ENCODE data around the gene KCND3. TPM values are rescaled to one million over a fixed set of nuclear protein-coding genes. Genes with fewer than 3 reads are reported as not detected.

Gene KCND3
- polyA plus RNA-seq (ENCODE audit: insufficient read length) = 1.8 TPM
- long read RNA-seq, donor 1 = 0 reads
- long read RNA-seq, donor 2 = 0 reads
- long read RNA-seq, donor 3 = 0 reads
- long read RNA-seq, donor 4 = 0 reads
- long read RNA-seq, donor 5 = 0 reads
- long read RNA-seq, donor 6 = 0 reads
- long read RNA-seq, donor 7 = 0 reads
- long read RNA-seq, donor 8 = 0 reads

DNA sequence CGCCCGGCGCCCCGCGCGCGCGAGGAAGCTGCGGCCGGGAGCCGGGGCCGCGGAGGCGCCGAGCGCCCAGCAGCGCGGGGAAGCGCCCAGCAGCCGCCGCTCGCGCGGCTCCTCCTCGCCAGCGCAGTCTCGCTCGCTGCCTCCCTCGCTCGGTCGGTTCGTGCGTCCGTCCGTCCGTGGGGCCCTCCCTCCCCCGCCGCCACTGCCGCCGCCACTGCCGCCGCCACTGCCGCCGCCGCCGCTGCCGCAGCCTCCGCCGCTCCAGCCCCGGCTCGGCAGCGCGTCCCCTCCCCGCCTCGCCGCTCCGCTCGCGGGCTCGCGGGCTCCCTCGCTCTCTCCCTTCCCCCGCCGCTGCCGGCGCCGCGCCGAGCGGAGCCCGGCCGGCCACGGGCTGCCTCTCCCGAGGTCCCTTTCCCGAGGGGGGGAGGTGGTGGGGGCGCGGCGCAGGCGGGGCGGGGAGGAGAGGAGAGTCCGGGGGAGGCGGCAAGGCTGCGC is at the start of gene KCND3:
Gene KCND3, minus strand, starts transcription at position 138 of the 495 bp plus-strand sequence.
- peak; percentile 31 for DNase-seq

- no peak for DNase-seq
Measured at GRCh38 chr1:112034277-112034676, 44.8 kb upstream of the KCND3 start.

DNA sequence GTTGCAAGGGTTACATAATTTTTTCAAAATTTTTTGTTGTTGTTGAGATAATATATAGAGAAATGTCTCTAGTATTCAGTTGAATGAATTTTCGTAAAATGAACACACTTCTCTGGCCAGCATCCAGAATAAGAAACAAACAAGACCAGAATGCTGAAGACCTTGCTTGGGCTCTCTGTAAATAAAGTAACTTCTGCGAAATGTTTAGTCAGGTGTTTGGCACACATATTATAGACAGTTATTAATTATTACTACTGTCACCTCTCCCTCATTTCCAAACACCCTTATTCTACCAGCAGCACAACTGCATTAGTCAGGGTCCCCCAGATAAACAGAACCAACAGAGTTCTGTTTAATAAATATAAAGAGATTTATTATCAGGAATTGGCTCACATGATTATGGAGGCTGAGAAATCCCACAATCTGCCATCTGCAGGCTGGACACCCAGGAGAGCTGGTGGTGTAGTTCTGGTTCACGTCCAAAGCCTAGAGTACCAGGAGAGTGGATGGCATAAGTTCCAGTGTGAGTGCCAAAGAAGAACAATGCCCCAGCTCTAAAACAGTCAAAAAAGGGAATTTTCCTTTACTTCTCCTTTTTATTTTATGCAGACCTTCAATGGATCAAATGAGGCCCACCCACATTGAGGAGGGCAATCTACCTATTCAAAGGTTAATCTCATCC is 44.1 kb upstream of the KCND3 start:
- DNase-seq = no peak

- peak; percentile 3 for DNase-seq
Measured at GRCh38 chr1:112030157-112030556, 40.7 kb upstream of the KCND3 start.

- DNase-seq = no peak
Measured at GRCh38 chr1:112027696-112028095, 38.2 kb upstream of the KCND3 start.

DNA sequence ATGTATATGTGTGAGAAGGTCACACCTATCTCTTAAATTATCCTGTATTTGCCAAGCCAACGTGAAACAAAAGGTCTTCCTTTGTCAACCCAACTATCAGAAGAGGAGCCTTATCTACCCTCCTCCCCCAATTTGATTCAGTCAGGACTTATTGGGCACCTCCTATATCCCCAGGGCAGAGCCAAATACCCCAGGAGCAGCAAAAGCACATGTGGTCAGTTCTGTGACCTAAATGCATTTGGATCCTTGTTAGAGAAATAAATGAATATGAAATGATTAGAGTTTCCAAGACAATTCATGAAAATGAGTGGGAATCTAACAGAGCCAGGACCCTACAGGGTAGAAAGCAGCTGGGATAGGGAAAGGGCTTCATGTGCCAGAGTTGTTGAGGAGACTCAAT is 37.0 kb upstream of the KCND3 start:
- DNase-seq = no peak

- DNase-seq = no peak
Measured at GRCh38 chr1:112026016-112026415, 36.5 kb upstream of the KCND3 start.

DNA sequence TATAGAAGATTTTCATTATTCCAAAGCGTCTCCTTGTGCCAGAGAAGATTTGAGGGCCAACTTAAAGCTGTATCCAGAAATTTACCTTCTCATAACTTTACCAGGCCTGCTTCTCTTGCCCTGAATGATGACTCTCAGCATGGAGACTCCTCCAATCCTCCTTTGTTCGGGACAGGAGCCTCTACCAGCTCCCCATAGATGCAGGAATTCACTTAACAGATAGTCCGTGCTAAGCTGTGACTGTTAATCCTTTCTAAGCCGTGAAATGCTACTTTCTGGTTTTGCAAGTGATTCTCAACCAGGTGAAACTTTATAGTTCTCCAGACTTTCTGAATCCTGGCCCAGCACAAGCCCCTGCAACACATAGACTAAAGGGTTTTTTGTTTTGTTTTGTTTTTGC is 31.8 kb upstream of the KCND3 start:
- DNase-seq = no peak

DNA sequence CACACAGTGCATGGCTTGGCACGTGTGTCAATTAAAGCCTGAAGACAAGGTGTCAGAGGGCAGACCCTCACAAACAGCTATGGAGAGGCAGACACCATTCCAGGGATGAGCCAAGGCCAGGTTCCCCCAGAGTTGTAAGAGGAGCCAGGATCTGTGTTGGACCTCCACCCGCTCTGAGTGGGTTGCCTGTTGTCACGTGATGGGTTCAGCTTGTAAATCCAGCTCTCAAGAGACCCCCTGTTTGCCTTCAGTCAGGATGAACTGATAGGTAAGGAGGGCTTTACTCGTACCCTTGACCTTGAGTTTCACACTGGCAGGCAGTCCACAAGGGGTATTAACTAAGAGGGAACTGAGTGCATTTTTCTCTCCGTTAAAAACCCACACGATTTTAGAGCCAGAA is 27.7 kb upstream of the KCND3 start:
- DNase-seq = no peak

GRCh38 chr1:112012823-112013222 is 23.4 kb upstream of the KCND3 start:
- no peak for DNase-seq

DNA sequence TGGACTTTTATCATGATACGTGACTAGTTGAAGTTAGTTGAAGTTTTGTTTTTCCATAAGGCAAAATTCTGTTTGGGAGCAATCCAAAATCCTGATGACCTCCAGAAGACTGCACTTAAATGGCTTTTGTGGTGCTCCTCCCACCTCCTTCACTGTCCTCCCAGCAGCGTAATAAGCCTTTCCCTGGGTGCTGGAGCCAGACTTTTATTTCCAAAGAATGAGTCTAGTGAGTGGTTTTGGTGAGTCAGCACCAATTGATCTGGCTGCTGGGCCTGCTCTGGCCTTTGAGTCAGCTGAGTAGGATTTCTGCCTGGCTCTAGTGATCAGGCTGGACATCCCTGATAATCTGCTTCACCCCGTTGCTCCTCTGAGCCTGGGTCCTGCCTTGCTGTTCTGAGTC is 21.7 kb upstream of the KCND3 start:
- DNase-seq = no peak

DNA sequence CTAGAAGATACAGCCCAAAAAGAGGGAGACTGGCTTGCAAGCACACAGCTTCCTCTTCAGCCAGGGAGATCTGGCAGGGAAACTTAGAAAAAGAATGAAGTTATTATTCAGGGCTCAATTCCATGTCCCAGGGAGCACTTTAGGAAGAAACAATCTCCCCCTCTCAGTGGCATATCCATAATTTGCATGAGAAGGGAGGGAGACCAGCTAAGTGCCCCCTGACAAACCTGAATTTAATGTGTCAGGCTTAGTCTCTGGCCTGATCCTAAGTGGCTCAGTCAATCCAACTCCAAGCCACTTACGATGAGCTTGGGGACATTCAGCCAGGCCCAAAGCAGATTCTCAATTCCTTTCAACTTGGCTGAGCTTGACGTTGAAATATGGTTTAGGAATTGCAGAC is 17.7 kb upstream of the KCND3 start:
- no peak for DNase-seq

DNA sequence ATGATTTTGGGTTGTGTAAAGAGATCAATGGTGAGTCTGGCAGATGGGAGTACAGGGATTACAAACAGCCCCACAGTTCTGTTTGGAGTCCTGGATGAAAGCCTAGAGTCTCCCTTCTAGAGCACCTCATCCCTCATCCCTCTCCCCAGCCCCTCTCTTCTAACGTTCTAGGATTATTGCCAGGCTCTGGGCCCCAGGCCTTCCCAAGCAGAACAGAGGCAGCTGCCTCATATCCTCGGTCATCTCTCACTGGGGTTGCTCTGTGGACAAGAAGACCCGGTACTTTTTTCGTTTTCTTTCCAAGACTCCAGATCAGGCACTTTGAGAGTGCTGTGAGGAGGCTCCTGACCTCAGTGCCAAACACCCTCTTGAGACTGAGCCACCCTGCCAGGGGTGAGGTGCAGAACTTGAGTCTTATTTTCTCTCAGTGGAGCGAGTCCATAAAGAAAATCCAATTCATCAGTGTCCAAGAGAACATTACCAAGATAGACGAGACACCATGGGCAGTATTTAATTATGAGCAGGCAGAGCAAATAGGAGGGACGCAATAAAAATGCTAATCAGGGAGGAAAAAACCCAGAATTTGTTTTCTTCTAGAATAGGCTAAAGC is 17.1 kb upstream of the KCND3 start:
- DNase-seq = no peak

DNA sequence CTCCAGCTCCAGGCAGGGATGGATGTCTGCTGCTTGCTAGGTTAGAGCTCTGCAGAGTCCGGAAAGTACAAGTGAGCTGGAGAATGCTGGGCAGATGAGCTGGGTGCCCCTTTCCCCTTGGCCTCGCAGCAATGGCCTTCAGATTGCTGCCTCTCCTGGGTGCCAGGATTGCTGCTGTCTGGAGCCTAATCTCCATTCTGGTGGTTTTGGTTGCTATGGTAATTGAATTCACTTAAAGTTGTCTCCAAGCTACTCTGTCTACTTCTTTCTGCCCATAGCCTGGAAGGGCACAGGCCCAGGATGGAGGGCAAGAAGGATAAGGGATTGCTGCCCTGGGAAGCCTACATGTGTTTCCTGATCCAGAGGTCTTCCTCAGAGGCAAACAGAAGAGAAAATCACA is 14.6 kb upstream of the KCND3 start:
- DNase-seq = no peak

- no peak for DNase-seq
Measured at GRCh38 chr1:112002514-112002913, 13.0 kb upstream of the KCND3 start.

DNA sequence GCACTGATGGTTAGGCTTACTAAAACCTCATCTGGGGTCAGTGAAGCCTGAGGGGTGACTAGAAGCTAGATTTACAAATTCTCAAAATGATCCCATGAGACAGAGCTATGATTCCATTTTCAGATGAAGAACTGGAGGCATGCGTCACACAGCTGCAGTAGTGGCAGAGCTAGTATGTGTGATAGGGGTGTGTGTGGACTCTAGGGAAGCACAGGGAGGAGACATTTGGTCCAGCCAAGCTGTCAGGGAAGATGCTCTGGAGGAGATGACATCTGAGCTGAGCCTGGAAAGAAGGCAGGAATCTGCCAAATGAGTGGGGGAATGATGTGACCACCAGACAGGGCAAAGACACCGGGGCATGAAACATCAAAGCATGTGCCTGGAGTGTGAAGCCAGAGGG is 12.0 kb upstream of the KCND3 start:
- no peak for DNase-seq

- DNase-seq = no peak
Measured at GRCh38 chr1:112000048-112000447, 10.6 kb upstream of the KCND3 start.

- DNase-seq = no peak
Measured at GRCh38 chr1:111998332-111998731, 8.9 kb upstream of the KCND3 start.

DNA sequence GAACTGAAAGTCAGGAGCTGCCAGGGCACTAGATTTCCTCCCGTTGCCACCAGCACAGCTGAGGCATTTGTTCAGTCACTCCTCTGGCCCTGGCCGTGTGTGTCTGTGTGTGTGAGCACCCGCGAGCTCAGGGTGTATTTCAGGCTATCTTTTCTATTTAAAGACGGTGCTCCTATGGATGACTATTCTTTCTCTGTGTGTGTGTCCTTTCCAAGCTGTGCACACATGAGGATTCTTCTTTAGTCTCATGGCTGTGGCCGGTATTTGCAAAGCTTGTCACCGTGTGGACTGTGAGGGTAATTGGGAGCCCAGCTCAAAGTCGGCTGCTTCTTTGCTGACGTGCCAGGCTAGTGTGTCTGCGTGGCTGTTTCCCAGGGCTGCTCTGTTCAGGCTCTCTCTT is 3.0 kb upstream of the KCND3 start:
- DNase-seq = no peak

- peak; percentile 57 for DNase-seq
Measured at GRCh38 chr1:111990878-111991718, 1.6 kb upstream of the KCND3 start.

DNA sequence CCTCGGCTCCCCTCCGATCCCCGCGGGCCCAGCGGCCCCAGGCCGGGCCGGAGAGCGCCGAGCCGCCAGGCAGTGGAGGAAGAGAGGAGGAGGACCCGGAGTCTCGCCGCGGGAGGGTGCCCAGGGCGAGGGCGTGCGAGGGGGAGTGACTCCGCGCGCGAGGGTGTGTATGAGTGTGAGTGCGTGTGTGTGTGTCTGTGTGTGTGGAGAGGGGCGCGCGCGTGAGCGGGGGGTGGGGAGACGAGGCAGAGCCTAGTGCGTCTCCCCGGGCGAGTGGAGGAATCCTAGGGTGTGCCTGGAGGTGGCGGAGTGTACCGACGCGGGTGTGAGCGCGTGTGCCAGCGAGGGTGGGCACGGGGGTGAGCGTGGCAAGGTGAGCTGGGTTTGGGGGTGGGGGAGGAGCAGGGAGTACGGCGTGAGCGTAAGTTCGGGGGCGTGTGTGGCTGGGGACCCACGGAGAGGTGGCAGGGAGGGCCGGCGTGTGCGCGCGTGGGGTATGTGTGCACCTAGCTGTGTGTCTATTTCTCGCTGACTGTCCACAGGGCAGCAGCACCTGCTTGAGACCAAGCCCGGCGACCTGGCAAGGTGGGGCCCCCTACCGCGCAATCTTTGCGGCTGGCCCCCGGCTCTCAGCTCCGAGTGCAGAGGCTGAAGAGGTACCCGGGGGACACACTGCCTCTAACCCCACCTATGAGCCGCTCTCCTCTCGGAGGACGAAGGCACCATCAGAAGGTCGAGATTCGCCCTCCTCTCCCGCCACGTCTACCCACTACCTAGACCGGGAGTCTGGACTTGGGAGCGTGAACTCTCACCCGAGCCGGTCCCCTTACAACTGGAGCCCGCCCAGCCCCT is 784 bp upstream of the KCND3 start:
- no peak for DNase-seq
